A673 (cell line): ENCODE data around the gene FBXO11.

ENCODE experiments used
- EZH2 ChIP-seq: fragments of 200-600 bp; sonication (generic); IDR thresholded peaks from 2 replicates; pipeline ENCODE4 v1.6.1; 2017; ENCODE audit warnings: borderline replicate concordance, low read depth, mild to moderate bottlenecking, mixed read lengths, antibody characterized with exemption, low read length; ENCODE audit not compliant: poor library complexity, severe bottlenecking
- TF ChIP-seq, protein P1 (sequence below): fragments of 300-800, 200-600 bp; sonication (generic); conservative IDR thresholded peaks from 2 replicates; pipeline ENCODE4 v1.5.1; 2017; ENCODE audit warnings: low read depth, mild to moderate bottlenecking, antibody characterized with exemption, low read length, moderate library complexity, mixed read lengths

- TF ChIP-seq, protein P1, sequence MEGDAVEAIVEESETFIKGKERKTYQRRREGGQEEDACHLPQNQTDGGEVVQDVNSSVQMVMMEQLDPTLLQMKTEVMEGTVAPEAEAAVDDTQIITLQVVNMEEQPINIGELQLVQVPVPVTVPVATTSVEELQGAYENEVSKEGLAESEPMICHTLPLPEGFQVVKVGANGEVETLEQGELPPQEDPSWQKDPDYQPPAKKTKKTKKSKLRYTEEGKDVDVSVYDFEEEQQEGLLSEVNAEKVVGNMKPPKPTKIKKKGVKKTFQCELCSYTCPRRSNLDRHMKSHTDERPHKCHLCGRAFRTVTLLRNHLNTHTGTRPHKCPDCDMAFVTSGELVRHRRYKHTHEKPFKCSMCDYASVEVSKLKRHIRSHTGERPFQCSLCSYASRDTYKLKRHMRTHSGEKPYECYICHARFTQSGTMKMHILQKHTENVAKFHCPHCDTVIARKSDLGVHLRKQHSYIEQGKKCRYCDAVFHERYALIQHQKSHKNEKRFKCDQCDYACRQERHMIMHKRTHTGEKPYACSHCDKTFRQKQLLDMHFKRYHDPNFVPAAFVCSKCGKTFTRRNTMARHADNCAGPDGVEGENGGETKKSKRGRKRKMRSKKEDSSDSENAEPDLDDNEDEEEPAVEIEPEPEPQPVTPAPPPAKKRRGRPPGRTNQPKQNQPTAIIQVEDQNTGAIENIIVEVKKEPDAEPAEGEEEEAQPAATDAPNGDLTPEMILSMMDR: no peak
- no peak for TF ChIP-seq EZH2
Measured at GRCh38 chr2:47950340-47951301, 44.3 kb upstream of the FBXO11 start.
